ENCODE results near the gene CHKA. TPM values are rescaled to one million over a fixed set of nuclear protein-coding genes. Genes with fewer than 3 reads are reported as not detected.

Gene CHKA
- total RNA-seq, 1 experiment from 2014 or later: 35.8 TPM

DNA sequence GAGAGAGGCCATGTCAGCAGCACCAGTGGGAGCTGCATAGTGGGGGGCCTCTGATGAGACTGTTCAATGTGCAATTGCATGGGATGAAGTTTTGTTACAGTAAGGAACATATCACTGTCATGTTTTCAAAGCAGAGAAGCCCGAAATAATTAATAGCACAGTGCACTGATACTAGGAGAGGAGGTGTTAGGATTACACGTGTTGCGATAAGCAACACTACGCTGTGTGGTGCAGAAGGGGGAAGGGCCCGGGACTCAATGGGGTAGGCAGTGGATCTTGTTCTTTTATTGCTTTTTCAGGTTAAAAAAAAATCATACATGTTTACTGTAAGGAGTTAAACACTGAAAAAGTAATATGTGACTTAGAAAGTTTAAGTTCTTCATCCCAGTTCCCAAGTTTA, 53.2 kb downstream of the CHKA start:
- H2AFZ ChIP-seq (ENCODE audit: low read length): no peak overlapping the region
- no peak overlapping the region for H3K9ac ChIP-seq (ENCODE audit: low read length)
- H3K9me2 ChIP-seq (replicated peaks; ENCODE audit: insufficient read depth, low read length): no peaks in the 10 kb centered on the region
- no peaks in the 10 kb centered on the region for H3K9me3 ChIP-seq (ENCODE audit: low read length)
- DNase-seq: no peak
- peaks cover 20% of the 10 kb centered on the region for H3K4me1 ChIP-seq (ENCODE audit: low read length)
- no peak overlapping the region for H3K4me3 ChIP-seq (ENCODE audit: low read length)
- no peaks in the 10 kb centered on the region for H4K20me1 ChIP-seq (ENCODE audit: insufficient read depth, low read depth, low read length)
- no peak overlapping the region for H3K4me2 ChIP-seq (ENCODE audit: low read depth, low read length, poor library complexity, severe bottlenecking)
- H3K27me3 ChIP-seq (ENCODE audit: low read length): no peaks in the 10 kb centered on the region
- H3K79me2 ChIP-seq (ENCODE audit: low read length): no peaks in the 10 kb centered on the region
- H3K27ac ChIP-seq (ENCODE audit: low read length): no peak overlapping the region
- H3K36me3 ChIP-seq (ENCODE audit: insufficient read depth, low read length): peaks cover 46% of the 10 kb centered on the region

DNA sequence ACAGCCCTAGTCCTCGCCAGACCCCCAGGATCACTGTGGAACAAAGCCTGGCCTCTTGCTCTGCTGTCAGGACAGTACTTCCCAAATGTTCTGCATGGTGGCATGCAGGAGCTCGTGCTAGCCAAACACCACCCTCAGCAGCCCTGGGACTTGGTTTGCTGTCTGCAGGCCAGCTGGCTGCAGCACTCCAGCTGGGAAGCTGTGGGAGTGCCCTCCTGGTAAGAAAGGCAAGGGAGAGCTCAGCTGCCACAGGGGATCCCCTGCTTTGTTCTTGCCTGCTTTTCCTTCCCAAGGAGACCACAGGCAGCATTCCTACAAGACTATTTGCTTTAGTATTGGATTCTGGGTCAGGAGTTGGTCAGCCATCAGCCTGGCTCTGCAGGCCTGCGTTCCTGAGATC, 54.4 kb downstream of the CHKA start:
- Histone ChIP-seq H3K9me2 (replicated peaks; ENCODE audit: insufficient read depth, low read length) (no peaks in the 10 kb centered on the region), H3K79me2 (ENCODE audit: low read length) (no peaks in the 10 kb centered on the region), H3K4me3 (ENCODE audit: low read length) (no peak overlapping the region), H3K9ac (ENCODE audit: low read length) (no peak overlapping the region), H3K4me1 (ENCODE audit: low read length) (peaks cover 10% of the 10 kb centered on the region), H3K27me3 (ENCODE audit: low read length) (no peaks in the 10 kb centered on the region), H2AFZ (ENCODE audit: low read length) (no peak overlapping the region), H3K9me3 (ENCODE audit: low read length) (no peaks in the 10 kb centered on the region), H3K4me2 (ENCODE audit: low read depth, low read length, poor library complexity, severe bottlenecking) (no peak overlapping the region), H3K27ac (ENCODE audit: low read length) (no peak overlapping the region), H4K20me1 (ENCODE audit: insufficient read depth, low read depth, low read length) (no peaks in the 10 kb centered on the region), H3K36me3 (ENCODE audit: insufficient read depth, low read length) (peaks cover 58% of the 10 kb centered on the region)
- DNase-seq: no peak

DNA sequence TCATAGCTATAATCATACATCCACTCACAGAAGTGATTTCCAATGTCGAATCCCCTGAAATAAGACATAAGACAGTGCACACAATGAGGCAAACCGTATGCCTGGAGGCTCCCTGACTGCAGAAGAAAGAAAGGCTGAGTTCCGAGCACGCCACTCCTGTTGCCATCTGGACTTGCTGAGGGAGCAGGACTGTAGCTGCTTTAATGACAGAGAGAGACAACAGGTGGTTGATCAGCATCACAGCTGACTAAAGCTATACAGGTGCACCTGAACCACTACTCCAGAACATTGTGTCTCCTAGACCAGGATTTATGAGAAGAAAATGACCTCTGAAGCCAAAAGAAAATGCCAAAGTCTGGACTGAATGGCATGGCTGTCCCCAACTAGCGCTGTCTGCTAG, 55.3 kb downstream of the CHKA start:
- Histone ChIP-seq H3K27me3 (ENCODE audit: low read length) (no peaks in the 10 kb centered on the region), H3K36me3 (ENCODE audit: insufficient read depth, low read length) (peaks cover 63% of the 10 kb centered on the region), H3K4me2 (ENCODE audit: low read depth, low read length, poor library complexity, severe bottlenecking) (no peak overlapping the region), H2AFZ (ENCODE audit: low read length) (no peak overlapping the region), H3K9me2 (replicated peaks; ENCODE audit: insufficient read depth, low read length) (no peaks in the 10 kb centered on the region), H3K4me3 (ENCODE audit: low read length) (no peak overlapping the region), H3K9ac (ENCODE audit: low read length) (no peak overlapping the region), H3K79me2 (ENCODE audit: low read length) (no peaks in the 10 kb centered on the region), H3K4me1 (ENCODE audit: low read length) (peaks cover 1% of the 10 kb centered on the region), H4K20me1 (ENCODE audit: insufficient read depth, low read depth, low read length) (no peaks in the 10 kb centered on the region), H3K9me3 (ENCODE audit: low read length) (no peaks in the 10 kb centered on the region), H3K27ac (ENCODE audit: low read length) (no peak overlapping the region)
- DNase-seq: no peak

DNA sequence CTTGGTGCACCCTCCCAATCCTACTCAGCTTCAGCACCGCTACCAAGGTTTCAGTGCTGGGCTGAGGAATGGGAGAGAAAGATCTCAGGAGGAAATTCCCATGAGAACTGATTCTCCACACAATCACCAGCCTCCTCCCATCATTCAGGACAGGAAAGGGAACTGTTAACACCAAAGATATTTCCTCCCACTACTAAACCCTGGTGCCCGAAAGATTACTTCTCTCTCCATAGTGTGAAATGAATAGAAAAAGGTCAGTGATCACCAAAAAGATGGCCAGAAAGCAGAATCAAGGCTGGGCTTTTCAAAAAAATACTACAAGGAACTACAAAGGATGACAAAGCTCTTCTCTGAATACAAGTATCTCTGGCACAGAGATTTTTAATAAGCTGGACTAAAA, 56.3 kb downstream of the CHKA start:
- Histone ChIP-seq H3K4me3 (ENCODE audit: low read length) (no peak overlapping the region), H3K36me3 (ENCODE audit: insufficient read depth, low read length) (peaks cover 60% of the 10 kb centered on the region)
- no peak for DNase-seq

DNA sequence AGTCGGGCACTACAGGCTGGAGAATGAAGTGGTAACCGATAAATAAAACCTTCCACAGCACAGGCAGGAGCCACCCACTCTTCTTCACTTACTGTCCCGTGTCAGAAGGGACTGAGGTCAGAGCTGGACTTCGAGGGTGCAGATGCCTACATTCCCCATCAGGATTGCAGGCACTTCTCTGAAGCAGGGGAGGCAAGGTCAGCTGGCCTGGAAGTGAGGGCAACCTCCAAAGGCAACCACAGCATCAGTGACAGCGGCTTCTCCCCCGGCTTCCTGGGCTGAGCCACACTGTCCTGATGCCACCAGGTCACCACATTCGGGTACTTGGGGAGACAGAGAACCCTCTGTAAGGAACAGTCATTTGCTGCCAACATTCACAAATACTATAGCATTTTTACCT, 59.7 kb downstream of the CHKA start:
- Histone ChIP-seq H3K4me3 (ENCODE audit: low read length) (no peak overlapping the region), H3K79me2 (ENCODE audit: low read length) (no peaks in the 10 kb centered on the region), H3K27me3 (ENCODE audit: low read length) (no peaks in the 10 kb centered on the region), H3K9me2 (replicated peaks; ENCODE audit: insufficient read depth, low read length) (no peaks in the 10 kb centered on the region), H3K9ac (ENCODE audit: low read length) (no peak overlapping the region), H3K36me3 (ENCODE audit: insufficient read depth, low read length) (peaks cover 47% of the 10 kb centered on the region), H3K4me1 (ENCODE audit: low read length) (no peaks in the 10 kb centered on the region), H3K9me3 (ENCODE audit: low read length) (no peaks in the 10 kb centered on the region), H4K20me1 (ENCODE audit: insufficient read depth, low read depth, low read length) (no peaks in the 10 kb centered on the region), H3K27ac (ENCODE audit: low read length) (no peak overlapping the region), H2AFZ (ENCODE audit: low read length) (no peak overlapping the region), H3K4me2 (ENCODE audit: low read depth, low read length, poor library complexity, severe bottlenecking) (no peak overlapping the region)
- no peak for DNase-seq

More for the DNA sequence above, 56.3 kb downstream of the CHKA start:
- Histone ChIP-seq H4K20me1 (ENCODE audit: insufficient read depth, low read depth, low read length) (no peaks in the 10 kb centered on the region), H3K9me3 (ENCODE audit: low read length) (no peaks in the 10 kb centered on the region), H3K27ac (ENCODE audit: low read length) (no peak overlapping the region), H3K79me2 (ENCODE audit: low read length) (no peaks in the 10 kb centered on the region), H2AFZ (ENCODE audit: low read length) (no peak overlapping the region), H3K4me2 (ENCODE audit: low read depth, low read length, poor library complexity, severe bottlenecking) (no peak overlapping the region), H3K9me2 (replicated peaks; ENCODE audit: insufficient read depth, low read length) (no peaks in the 10 kb centered on the region), H3K4me1 (ENCODE audit: low read length) (no peaks in the 10 kb centered on the region), H3K27me3 (ENCODE audit: low read length) (no peaks in the 10 kb centered on the region), H3K9ac (ENCODE audit: low read length) (no peak overlapping the region)

DNA sequence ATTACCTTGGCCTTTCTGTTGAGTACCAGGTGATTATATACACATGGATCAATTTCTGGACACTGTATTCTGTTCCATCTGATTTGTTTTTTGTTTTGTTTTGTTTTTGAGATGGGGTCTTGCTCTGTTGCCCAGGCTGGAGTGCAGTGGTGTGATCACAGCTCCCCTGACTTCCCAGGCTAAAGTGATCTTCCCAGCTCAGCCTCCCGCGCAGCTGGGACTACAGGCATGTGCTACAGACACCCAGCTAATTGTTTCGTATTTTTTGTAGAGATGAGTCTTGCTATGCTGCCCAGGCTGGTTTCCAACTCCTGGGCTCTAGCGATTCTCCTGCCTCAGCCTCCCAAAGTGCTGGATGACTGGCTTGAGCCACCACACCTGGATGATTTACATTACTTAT, 63.4 kb downstream of the CHKA start:
- no peak overlapping the region for H2AFZ ChIP-seq (ENCODE audit: low read length)
- H3K27me3 ChIP-seq (ENCODE audit: low read length): no peaks in the 10 kb centered on the region
- H3K79me2 ChIP-seq (ENCODE audit: low read length): no peaks in the 10 kb centered on the region
- no peaks in the 10 kb centered on the region for H3K9me3 ChIP-seq (ENCODE audit: low read length)
- H3K9ac ChIP-seq (ENCODE audit: low read length): no peak overlapping the region
- H3K36me3 ChIP-seq (ENCODE audit: insufficient read depth, low read length): peaks cover 26% of the 10 kb centered on the region
- no peak overlapping the region for H3K4me3 ChIP-seq (ENCODE audit: low read length)
- H3K27ac ChIP-seq (ENCODE audit: low read length): no peak overlapping the region
- DNase-seq: no peak
- no peaks in the 10 kb centered on the region for H3K4me1 ChIP-seq (ENCODE audit: low read length)
- H3K4me2 ChIP-seq (ENCODE audit: low read depth, low read length, poor library complexity, severe bottlenecking): no peak overlapping the region
- no peaks in the 10 kb centered on the region for H4K20me1 ChIP-seq (ENCODE audit: insufficient read depth, low read depth, low read length)
- H3K9me2 ChIP-seq (replicated peaks; ENCODE audit: insufficient read depth, low read length): no peaks in the 10 kb centered on the region

DNA sequence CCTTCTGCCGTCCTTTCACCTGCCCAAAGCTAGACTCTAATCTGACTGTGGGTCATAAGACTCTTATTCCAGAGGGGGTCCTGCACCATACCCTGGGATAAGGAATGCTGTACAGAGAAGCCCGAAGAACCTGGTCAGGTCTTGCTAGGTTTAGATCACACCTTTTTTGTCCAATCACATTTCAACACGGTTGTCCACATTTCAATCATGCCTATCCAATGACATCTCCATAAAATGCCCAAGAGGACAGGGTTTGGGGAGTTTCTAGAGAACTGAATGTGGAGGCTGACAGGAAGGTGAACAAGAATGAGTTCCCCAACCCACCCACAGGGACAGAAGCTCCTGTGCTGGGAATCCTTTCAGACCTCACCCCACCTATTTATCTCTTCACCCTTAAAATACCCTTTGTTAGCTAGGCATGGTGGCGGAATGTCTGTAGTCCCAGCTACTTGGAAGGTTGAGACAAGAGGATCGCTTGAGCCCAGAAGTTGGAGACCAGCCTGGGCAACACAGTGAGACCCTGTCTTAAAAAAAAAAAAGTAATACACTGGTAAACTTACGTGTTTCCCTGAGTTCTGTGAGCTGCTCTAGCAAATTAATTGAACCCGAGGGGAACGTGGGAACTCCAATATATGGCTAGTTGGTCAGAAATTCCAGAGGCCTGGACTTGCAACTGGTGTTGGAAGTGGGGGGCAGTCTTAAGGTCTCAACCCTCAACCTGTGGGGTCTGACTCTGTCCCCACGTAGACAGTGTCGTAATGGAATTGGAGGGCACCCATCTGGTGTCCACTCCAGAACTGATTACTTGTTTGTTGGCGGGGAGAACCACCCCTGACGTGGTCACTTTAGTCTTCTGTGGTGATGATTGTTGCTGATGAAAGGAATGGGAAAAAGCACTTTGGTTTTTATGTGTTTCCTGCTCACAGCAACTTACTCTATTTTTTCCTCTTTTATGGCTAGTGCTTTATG, 64.6 kb downstream of the CHKA start:
- Histone ChIP-seq H3K27me3 (ENCODE audit: low read length) (no peaks in the 10 kb centered on the region), H3K27ac (ENCODE audit: low read length) (no peak overlapping the region), H3K36me3 (ENCODE audit: insufficient read depth, low read length) (peaks cover 15% of the 10 kb centered on the region), H3K79me2 (ENCODE audit: low read length) (no peaks in the 10 kb centered on the region), H3K4me1 (ENCODE audit: low read length) (no peaks in the 10 kb centered on the region), H4K20me1 (ENCODE audit: insufficient read depth, low read depth, low read length) (no peaks in the 10 kb centered on the region), H3K9me3 (ENCODE audit: low read length) (no peaks in the 10 kb centered on the region), H3K9ac (ENCODE audit: low read length) (no peak overlapping the region), H3K4me3 (ENCODE audit: low read length) (no peak overlapping the region), H2AFZ (ENCODE audit: low read length) (no peak overlapping the region), H3K9me2 (replicated peaks; ENCODE audit: insufficient read depth, low read length) (no peaks in the 10 kb centered on the region), H3K4me2 (ENCODE audit: low read depth, low read length, poor library complexity, severe bottlenecking) (no peak overlapping the region)
- DNase-seq: no peak

DNA sequence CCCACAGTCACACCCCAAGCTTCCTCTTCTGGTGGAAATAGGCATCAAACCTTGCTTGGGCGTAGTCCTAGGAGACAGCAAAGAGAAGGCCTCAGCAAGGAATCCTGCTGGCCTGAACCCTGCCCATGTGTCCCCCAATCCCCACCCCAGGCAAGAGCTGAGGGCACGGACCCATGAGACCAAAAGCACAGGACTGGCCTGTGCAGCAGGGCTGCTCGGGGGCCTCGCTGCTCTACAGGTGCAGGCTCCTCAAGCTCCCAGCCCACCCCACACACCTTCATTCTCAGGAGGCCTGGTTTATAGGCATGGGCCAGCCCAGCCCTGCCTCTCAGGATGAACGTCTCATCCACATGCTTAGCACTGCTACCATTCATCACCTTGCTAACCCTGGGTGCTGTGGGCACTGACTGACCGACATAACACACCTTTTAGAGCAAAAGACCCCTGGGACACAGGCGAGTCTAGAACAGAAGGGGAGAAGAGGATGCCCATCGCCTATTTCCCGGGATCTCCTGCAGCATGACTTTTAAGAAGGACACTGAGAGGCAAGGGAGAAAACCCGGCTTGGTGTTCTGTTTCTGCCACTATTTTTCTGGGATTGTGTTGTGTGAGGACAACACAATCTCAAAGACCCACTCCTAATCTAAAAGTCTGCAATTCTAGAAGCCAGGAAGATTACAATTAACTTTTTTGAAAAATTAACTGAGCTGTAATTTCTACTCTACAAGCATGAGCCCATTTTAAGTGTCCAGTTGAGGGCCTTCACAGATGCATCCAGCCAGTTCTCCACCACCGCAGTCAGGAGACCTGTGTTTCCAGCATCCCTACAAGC, 67.0 kb downstream of the CHKA start:
- H3K79me2 ChIP-seq (ENCODE audit: low read length): no peaks in the 10 kb centered on the region
- H4K20me1 ChIP-seq (ENCODE audit: insufficient read depth, low read depth, low read length): no peaks in the 10 kb centered on the region
- H3K36me3 ChIP-seq (ENCODE audit: insufficient read depth, low read length): peaks cover 6% of the 10 kb centered on the region; the same call in 1 of the 2 replicates
- no peaks in the 10 kb centered on the region for H3K27me3 ChIP-seq (ENCODE audit: low read length)
- H2AFZ ChIP-seq (ENCODE audit: low read length): no peak overlapping the region
- H3K9ac ChIP-seq (ENCODE audit: low read length): no peak overlapping the region
- H3K27ac ChIP-seq (ENCODE audit: low read length): no peak overlapping the region
- H3K4me3 ChIP-seq (ENCODE audit: low read length): no peak overlapping the region
- no peak for DNase-seq
- H3K9me3 ChIP-seq (ENCODE audit: low read length): no peaks in the 10 kb centered on the region
- no peaks in the 10 kb centered on the region for H3K4me1 ChIP-seq (ENCODE audit: low read length)
- H3K4me2 ChIP-seq (ENCODE audit: low read depth, low read length, poor library complexity, severe bottlenecking): no peak overlapping the region
- H3K9me2 ChIP-seq (replicated peaks; ENCODE audit: insufficient read depth, low read length): no peaks in the 10 kb centered on the region

Data from Karpas-422 (cell line).